IMR-90 (cell line): ENCODE results near the gene CDK12. TPM values are rescaled to one million over a fixed set of nuclear protein-coding genes. Genes with fewer than 3 reads are reported as not detected.

Experiments used
- ATAC-seq: fragments of 200-7000 bp; cut with Tn5 transposase; 2 replicates; pipeline ENCODE4 v1.9.1; 2020; ENCODE audit warnings: low read depth, mild to moderate bottlenecking, moderate library complexity
- BruUV-seq: library from RNA; stranded (reverse); fragments of 400-500 nt; replicated peaks from 2 replicates; lab custom pipeline; 2021; lab: Mats Ljungman, UMichigan
- CTCF ChIA-PET: fragments of 300-600 bp; formaldehyde crosslinking; extraction: SDS; loops from one replicate; lab custom pipeline; 2021; ENCODE audit warnings: antibody characterized with exemption; lab: Yijun Ruan, JAX
- POLR2A ChIA-PET: fragments of 300-600 bp; sonication (Branson Sonifier 250); formaldehyde crosslinking; loops from one replicate; lab custom pipeline; 2022; ENCODE audit warnings: antibody characterized with exemption; ENCODE audit not compliant: unreplicated experiment; lab: Charles Lee
- DNase-seq: peaks from one replicate; pipeline ENCODE4 v3.0.0; 2013
- H2AFZ ChIP-seq: replicated peaks from 2 replicates; pipeline ENCODE3; 2013; ENCODE audit warnings: low read length, mild to moderate bottlenecking; ENCODE audit not compliant: poor library complexity
- H2AK5ac ChIP-seq: 2 replicates; pipeline ENCODE4 v1.6.1; 2013; ENCODE audit warnings: low read depth, low read length, inconsistent platforms
- H2AK9ac ChIP-seq: replicated peaks from 2 replicates; pipeline ENCODE3; 2013; ENCODE audit warnings: mild to moderate bottlenecking, low read depth, low read length, moderate library complexity; ENCODE audit not compliant: poor library complexity
- H2BK120ac ChIP-seq: 2 replicates; pipeline ENCODE4 v1.6.1; 2013; ENCODE audit warnings: low read depth, low read length, inconsistent platforms
- H2BK15ac ChIP-seq: 3 replicates; pipeline ENCODE4 v1.6.1; 2013; ENCODE audit warnings: low read depth, low read length, inconsistent platforms
- H2BK20ac ChIP-seq: 2 replicates; pipeline ENCODE4 v1.6.1; 2013; ENCODE audit warnings: low read depth, mild to moderate bottlenecking, inconsistent platforms, low read length, moderate library complexity
- H2BK5ac ChIP-seq: 2 replicates; pipeline ENCODE4 v1.6.1; 2013; ENCODE audit warnings: mild to moderate bottlenecking, low read depth, low read length, inconsistent platforms; ENCODE audit not compliant: poor library complexity, severe bottlenecking
- H3K14ac ChIP-seq: replicated peaks from 2 replicates; pipeline ENCODE4 v1.6.1; 2013; ENCODE audit warnings: low read depth, low read length, inconsistent platforms
- H3K18ac ChIP-seq: 2 replicates; pipeline ENCODE4 v1.6.1; 2013; ENCODE audit warnings: low read depth, low read length, control low read depth
- H3K23ac ChIP-seq: 2 replicates; pipeline ENCODE4 v1.6.1; 2013; ENCODE audit warnings: low read depth, low read length, inconsistent platforms
- H3K27ac ChIP-seq: 2 replicates; pipeline ENCODE4 v1.5.1; 2013; ENCODE audit warnings: mild to moderate bottlenecking, control low read depth, low read length; ENCODE audit not compliant: insufficient read depth
- H3K27me3 ChIP-seq: 2 replicates; pipeline ENCODE4 v1.6.1; 2013; ENCODE audit warnings: low read length; ENCODE audit not compliant: control insufficient read depth, insufficient read depth
- H3K36me3 ChIP-seq: 2 replicates; pipeline ENCODE4 v1.6.1; 2013; ENCODE audit warnings: low read length, mixed read lengths; ENCODE audit not compliant: control insufficient read depth, insufficient read depth
- H3K4ac ChIP-seq: 2 replicates; pipeline ENCODE4 v1.6.1; 2013; ENCODE audit warnings: low read depth, low read length, inconsistent platforms
- H3K4me1 ChIP-seq: 2 replicates; pipeline ENCODE4 v1.6.1; 2013; ENCODE audit warnings: low read length, mixed read lengths; ENCODE audit not compliant: control insufficient read depth, insufficient read depth
- H3K4me2 ChIP-seq: 2 replicates; pipeline ENCODE4 v1.6.1; 2013; ENCODE audit warnings: low read depth, mild to moderate bottlenecking, control low read depth, low read length, moderate library complexity
- H3K4me3 ChIP-seq: 2 replicates; pipeline ENCODE4 v1.5.1; 2013; ENCODE audit warnings: low read depth, mild to moderate bottlenecking, control low read depth, low read length, moderate library complexity; ENCODE audit not compliant: insufficient read depth
- H3K56ac ChIP-seq: 2 replicates; pipeline ENCODE4 v1.6.1; 2013; ENCODE audit warnings: low read length, inconsistent platforms; ENCODE audit not compliant: insufficient read depth; ENCODE audit errors: extremely low read depth
- H3K79me1 ChIP-seq, 2 experiments: 2 replicates each; pipeline ENCODE4 v1.6.1; 2013; ENCODE audit warnings: low read length in 2 of 2, inconsistent platforms in 1 of 2, low read depth in 1 of 2
- H3K9ac ChIP-seq: 2 replicates; pipeline ENCODE4 v1.6.1; 2013; ENCODE audit warnings: low read depth, low read length, control low read depth
- H3K9me1 ChIP-seq: 2 replicates; pipeline ENCODE4 v1.6.1; 2013; ENCODE audit warnings: low read length, inconsistent platforms; ENCODE audit not compliant: insufficient read depth
- H3K9me3 ChIP-seq: 2 replicates; pipeline ENCODE4 v1.6.1; 2013; ENCODE audit warnings: low read length; ENCODE audit not compliant: control insufficient read depth, insufficient read depth
- H4K20me1 ChIP-seq: 2 replicates; pipeline ENCODE4 v1.6.1; 2013; ENCODE audit warnings: low read length, inconsistent platforms; ENCODE audit not compliant: insufficient read depth
- H4K5ac ChIP-seq: 2 replicates; pipeline ENCODE4 v1.6.1; 2013; ENCODE audit warnings: mild to moderate bottlenecking, low read depth, low read length, control low read depth
- H4K8ac ChIP-seq, 2 experiments: 2 replicates each; pipeline ENCODE4 v1.6.1; 2013; ENCODE audit warnings: low read depth in 2 of 2, low read length in 2 of 2, control low read depth in 1 of 2, inconsistent platforms in 1 of 2
- H4K91ac ChIP-seq: 2 replicates; pipeline ENCODE4 v1.6.1; 2013; ENCODE audit warnings: low read depth, low read length, inconsistent platforms; ENCODE audit not compliant: insufficient read depth
- NFE2L2 ChIP-seq: fragments of 150-350 bp; IDR thresholded peaks from 2 replicates; pipeline ENCODE4 v1.6.1; 2016; ENCODE audit warnings: low read depth, mild to moderate bottlenecking, low read length
- WGBS, 2 experiments: methylation state at CpG; one replicate each; pipeline versions ENCODE4 v1.1.5 to v1.1.7; 2013; ENCODE audit warnings: missing lambda C conversion rate in 2 of 2; ENCODE audit not compliant: insufficient read length in 1 of 2; ENCODE audit errors: extremely low coverage in 2 of 2; 5-methylcytosine and 5-hydroxymethylcytosine counted together
- dilution Hi-C: fragments of 300-500 bp; cut with HindIII; formaldehyde crosslinking; loops from one replicate; pipeline ENCODE4 v1.14.3; 2018; ENCODE audit warnings: low sequenced_read_pairs; ENCODE audit not compliant: unreplicated experiment
- in situ Hi-C: fragments of 300-500 bp; cut with MboI; formaldehyde crosslinking; loops from 3 replicates; pipeline ENCODE4 v1.14.3; 2019; ENCODE audit warnings: low sequenced_read_pairs, inconsistent platforms, mixed read lengths
- intact Hi-C: fragments of 100-400 bp; cut with micrococcal nuclease; formaldehyde crosslinking; loops from 2 replicates; pipeline ENCODE4 v1.10.0; 2022
- polyA plus RNA-seq, 3 experiments: library from polyadenylated mRNA; depleted of rRNA; stranded (reverse); fragments of >200 nt; gene quantifications; 2 replicates each; pipeline ENCODE4 v1.2.3, GENCODE V29; 2012; ENCODE audit warnings: low replicate concordance in 1 of 3
- total RNA-seq: library from RNA; depleted of rRNA; stranded (reverse); fragments of >200 nt; gene quantifications from 2 replicates; pipeline ENCODE4 v1.2.3, GENCODE V29; 2012

The CDK12 gene
- total and polyA plus RNA-seq, 2 of the 4 experiments (the other 2 are of a cell fraction) = 16.1 to 27.1 TPM

- DNase-seq (no peak), ATAC-seq (no peak)
- Histone ChIP-seq H3K4ac (no peak overlapping the region), H2BK20ac (no peak overlapping the region), H2AK9ac (no peak overlapping the region), H3K4me1 (peaks cover 4% of the 10 kb centered on the region; the same call in 1 of the 2 replicates), H3K23ac (no peak overlapping the region), H2AFZ (no peak overlapping the region), H3K79me1 (no peaks in the 10 kb centered on the region), H3K9ac (no peak overlapping the region), H3K9me1 (peaks cover 5% of the 10 kb centered on the region; the same call in 1 of the 2 replicates), H4K91ac (no peak overlapping the region), H3K14ac (no peak overlapping the region), H2BK15ac (no peak overlapping the region), H2BK5ac (no peak overlapping the region), H3K4me2 (no peak overlapping the region), H3K18ac (no peak overlapping the region), H2AK5ac (no peak overlapping the region), H3K9me3 (no peaks in the 10 kb centered on the region), H2BK120ac (no peak overlapping the region), H3K27me3 (no peaks in the 10 kb centered on the region), H4K8ac (no peak overlapping the region), H4K20me1 (no peaks in the 10 kb centered on the region), H3K56ac (no peak overlapping the region), H3K36me3 (peaks cover 29% of the 10 kb centered on the region), H3K27ac (no peak overlapping the region), H3K4me3 (no peak overlapping the region), H4K5ac (no peak overlapping the region)
- CTCF ChIA-PET = no interaction called here
- dilution Hi-C loops = no loop called here
- POLR2A ChIA-PET = no interaction called here
- TF ChIP-seq NFE2L2 = no peak
- in situ Hi-C loops = no loop called here
- no TSS peak for BruUV-seq
- intact Hi-C loops = no loop called here
- WGBS, 2 experiments = no CpG with 5 or more reads among the region's 2 CpGs
These were observed 94.1 kb downstream of the CDK12 start for GRCh38 chr17:39555368-39555767.
